Amniotic stem cell (primary cell): ENCODE measurements around the gene SNX22.

ENCODE experiments used
- DNase-seq: peaks from one replicate; lab custom pipeline; 2025; lab: John Stamatoyannopoulos, UW

SNX22 gene

GRCh38 chr15:64134345-64134829 lies 17.1 kb upstream of the SNX22 start:
- no peak for DNase-seq

DNA sequence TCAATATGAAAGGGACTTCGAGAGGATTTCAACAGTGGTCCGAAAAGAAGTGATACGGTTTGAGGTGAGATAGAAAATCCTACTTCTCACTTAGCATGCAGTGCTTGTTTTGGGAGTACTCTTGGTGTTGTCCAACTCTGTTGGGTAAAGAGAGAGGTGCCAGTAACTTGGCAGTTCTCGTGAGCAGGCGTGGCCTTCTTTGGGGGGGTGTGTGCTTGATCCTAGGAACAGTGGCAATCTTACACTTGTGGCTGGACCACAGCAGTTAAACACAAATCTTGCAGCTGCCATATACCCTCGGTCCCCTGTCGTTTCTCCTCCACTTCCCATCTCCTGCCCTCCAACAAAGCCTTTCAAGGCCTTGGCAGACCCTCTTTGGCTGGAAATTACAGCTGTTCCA lies 15.2 kb upstream of the SNX22 start:
- no peak for DNase-seq

- DNase-seq = no peak
These were observed 14.2 kb upstream of the SNX22 start for GRCh38 chr15:64137226-64137833.

GRCh38 chr15:64138331-64138941 lies 13.1 kb upstream of the SNX22 start:
- DNase-seq = no peak

- no peak for DNase-seq
These were observed 9.6 kb upstream of the SNX22 start for GRCh38 chr15:64141798-64142512.

DNA sequence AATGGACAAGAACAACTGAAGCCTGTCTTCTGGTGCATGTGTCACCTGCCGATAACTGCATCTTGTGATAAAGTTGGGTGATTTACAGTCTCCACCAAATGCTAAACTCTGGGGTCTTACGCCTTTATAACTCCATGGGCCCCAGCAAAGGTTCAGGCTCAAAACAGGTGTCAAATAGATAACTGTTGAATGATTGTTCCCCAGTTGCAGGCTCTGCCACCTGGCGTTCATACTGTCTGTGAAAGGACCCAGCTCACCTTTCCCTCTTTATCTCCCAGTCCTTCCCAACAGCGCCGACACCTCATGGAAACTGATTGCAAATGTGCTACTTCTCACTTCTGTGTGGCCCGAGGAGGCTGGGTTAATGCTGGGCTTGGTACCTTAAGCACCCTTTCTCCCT lies 8.3 kb upstream of the SNX22 start:
- DNase-seq = no peak

- no peak for DNase-seq
These were observed 7.4 kb upstream of the SNX22 start for GRCh38 chr15:64144192-64144564.

DNA sequence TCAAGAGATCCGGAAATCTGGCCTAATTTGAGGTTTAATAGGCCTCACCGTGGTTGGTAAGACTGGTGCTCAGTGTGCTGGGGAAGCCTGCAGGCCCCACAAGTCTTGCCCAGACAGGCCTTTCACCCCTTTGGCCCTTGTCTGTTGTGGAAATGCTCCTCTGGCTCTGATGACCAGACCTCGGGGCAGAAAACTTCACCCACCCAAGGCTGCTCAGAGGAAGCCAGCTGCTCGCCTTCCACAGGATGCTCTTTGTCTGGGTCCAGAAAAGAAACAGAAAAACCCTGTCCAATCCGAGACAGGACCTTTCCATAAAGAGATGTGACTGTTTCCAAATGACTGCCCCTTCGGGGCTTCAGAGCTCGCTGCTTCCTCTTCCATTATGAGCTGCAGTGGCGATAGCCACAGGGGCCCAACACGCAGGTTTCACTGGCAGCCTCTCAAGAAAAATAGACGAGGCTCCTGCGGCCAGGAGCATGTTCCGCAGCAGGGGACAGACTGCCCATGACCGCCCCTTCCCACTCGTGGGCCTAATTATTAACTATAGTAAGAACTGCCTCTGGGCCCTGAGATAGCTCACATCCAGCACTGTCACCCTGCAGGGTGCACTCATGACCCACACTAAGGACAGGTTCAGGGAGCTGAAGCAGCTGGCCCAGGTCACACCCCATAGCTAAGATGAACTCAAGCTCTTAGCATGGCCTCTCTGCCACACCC lies 6.8 kb upstream of the SNX22 start:
- DNase-seq = no peak

GRCh38 chr15:64146041-64146440 lies 5.5 kb upstream of the SNX22 start:
- no peak for DNase-seq

- no peak for DNase-seq
These were observed 5.0 kb upstream of the SNX22 start for GRCh38 chr15:64146520-64146884.

DNA sequence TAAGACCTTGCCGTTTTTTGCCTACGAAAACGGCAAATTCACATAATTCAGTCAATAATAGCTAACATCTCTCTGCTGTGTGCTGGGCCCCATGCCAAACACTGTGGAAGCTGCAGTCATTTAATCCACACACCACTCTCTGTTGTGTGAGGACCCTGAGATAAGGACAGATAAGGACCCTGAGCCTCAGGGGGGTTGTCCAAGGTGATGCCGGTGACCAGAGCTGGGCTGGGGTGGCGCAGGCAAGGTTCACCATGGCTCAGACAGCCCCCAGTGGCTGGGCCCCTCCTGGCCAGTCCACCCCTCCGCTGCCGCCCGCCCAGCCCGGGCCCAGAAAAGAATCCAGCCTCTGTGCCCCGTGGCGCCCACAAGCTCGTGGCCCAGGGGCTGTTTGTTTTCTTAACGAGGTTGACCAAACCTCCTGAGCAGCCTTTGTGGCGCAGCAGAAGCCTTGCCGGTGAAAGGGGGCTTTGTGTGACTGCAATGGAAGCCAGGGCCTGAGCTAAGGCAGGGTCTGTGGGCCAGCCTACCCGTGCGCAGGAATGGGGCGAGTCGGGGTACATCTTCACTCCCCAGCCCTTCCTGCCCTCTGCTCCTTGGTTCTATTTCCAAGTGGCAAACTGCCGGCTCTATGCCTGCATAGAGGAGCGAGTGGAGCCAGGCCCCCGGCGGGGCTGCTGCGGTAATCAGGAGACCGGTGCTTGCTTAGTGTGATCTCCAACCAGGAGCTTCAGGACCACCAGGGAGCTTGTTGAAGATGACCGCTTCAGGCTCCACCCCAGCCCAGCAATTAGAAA lies 4.4 kb upstream of the SNX22 start:
- DNase-seq = no peak

DNA sequence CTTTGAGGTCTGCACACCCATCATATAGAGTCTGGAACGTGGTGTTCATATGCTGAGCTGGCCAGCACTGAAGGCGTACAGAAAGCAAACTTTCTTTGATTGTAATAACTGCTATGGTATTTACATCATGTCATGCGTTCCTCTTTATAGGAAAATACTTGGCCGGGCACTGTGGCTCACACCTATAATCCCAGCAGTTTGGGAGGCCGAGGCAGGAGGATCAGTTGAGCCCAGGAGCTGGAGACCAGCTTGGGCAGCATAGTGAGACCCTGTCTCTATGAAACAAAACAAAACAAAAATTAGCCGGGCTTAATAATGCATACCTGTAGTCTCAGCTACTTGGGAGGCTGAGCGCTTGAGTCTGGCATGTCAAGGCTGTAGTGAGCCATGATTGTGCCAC lies 3.4 kb upstream of the SNX22 start:
- DNase-seq = no peak

GRCh38 chr15:64148581-64148980 lies 3.0 kb upstream of the SNX22 start:
- DNase-seq = no peak

GRCh38 chr15:64149424-64149823 lies 2.1 kb upstream of the SNX22 start:
- DNase-seq = no peak

DNA sequence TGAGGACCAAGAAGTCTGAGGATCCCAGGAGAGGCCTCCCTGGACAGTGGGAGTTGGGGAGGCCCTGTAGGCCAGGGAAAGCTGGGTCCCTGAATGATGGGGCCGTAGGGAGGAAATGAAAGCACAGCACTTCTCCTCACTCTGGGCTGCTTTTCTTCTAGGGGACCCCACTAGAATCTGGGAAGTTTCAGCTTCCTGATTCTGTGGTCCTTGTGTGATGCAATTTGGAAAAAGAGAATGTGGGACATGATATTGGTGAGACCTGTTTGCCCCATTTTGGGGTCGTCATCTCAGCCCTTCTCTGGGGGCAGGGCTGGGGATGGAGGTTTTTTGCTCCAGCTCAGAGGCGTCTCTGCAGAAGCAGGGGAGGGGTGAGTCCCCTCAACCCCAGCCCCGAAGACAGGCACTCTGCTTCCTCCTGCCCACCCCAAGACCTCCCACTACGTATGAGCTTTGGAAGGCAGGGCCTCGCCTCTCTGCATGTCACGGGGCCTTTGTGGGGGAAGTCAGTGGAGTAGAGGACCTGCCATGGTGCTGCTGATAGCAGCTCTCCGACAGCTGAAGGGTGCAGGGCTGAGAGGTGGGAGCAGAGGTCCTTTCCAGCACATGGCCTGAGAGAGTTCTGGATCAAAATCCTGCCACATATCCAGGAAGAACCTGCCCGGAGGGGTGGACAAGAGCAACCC lies 1.5 kb upstream of the SNX22 start:
- DNase-seq = no peak

DNA sequence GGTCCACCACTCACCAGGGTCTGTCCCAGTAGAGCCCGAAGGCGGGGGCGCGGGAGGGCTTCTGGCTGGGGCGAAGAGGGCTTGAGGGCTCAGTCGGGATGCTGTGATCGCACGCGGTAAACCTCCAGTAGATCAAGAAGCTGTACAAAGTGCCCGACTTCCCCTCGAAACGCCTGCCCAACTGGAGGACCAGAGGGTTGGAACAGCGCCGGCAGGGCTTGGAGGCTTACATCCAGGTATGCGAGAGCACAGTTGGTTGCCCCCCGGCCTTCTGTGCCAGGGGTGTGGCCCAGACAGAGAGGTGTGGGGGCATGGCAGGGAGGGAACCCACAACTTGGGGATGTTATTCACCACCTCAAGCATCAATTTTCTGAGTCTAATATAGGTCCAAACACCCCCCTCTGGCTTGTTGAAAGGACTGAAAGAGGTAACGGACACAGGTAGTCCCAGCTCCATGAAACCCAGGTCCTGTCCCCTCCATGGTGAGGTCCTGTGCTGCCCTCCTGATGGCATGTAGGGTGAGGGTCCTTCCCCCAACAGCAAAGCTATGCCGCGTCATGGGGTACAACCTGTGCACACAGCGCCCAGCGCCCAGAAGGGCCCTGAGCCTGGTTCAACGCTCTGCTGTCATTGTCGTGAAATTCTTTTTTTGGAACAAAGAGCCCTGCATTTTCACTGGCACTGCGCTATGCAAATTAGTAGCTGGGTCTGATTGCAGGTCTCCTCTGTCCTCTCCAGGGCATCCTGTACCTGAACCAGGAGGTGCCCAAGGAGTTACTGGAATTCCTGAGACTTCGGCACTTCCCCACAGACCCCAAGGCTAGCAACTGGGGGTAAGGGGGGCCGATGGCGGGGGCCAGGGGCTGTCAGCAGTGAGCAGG lies 1.2 kb downstream of the SNX22 start:
- DNase-seq = no peak

GRCh38 chr15:64153480-64154367 lies 2.2 kb downstream of the SNX22 start:
- DNase-seq = peak; percentile 69

GRCh38 chr15:64155802-64156651 lies 4.5 kb downstream of the SNX22 start:
- no peak for DNase-seq
